Umbilical cord (tissue), 2 donors: ENCODE results near the gene TUBA4A. TPM values are rescaled to one million over a fixed set of nuclear protein-coding genes. Genes with fewer than 3 reads are reported as not detected.
A peak's percentile ranks its signal among the peaks of the same experiment; 100 is the strongest.

ENCODE experiments used
- DNase-seq: peaks from one replicate; pipeline ENCODE4 v3.0.0-alpha.2; 2015; ENCODE audit warnings: low spot score
- total RNA-seq: library from RNA; depleted of rRNA; stranded (reverse); fragments of >200 nt; gene quantifications from one replicate; pipeline ENCODE4 v1.2.3, GENCODE V29; 2014; ENCODE audit warnings: low replicate concordance; ENCODE audit not compliant: insufficient read depth

The TUBA4A gene
- total RNA-seq, 1 donor from 2014 or later, result 21.7 TPM

- no peak for DNase-seq
Measured at GRCh38 chr2:219286436-219287115, 32.9 kb upstream of the TUBA4A start.

- peak; percentile 59 for DNase-seq
Measured at GRCh38 chr2:219285894-219286425, 32.2 kb upstream of the TUBA4A start.

GRCh38 chr2:219285373-219285735 is 31.6 kb upstream of the TUBA4A start:
- DNase-seq, result no peak

GRCh38 chr2:219284501-219285372 is 31.0 kb upstream of the TUBA4A start:
- no peak for DNase-seq

- no peak for DNase-seq
Measured at GRCh38 chr2:219282943-219283581, 29.3 kb upstream of the TUBA4A start.

- DNase-seq, result no peak
Measured at GRCh38 chr2:219282375-219282774, 28.7 kb upstream of the TUBA4A start.

GRCh38 chr2:219281588-219281987 is 27.9 kb upstream of the TUBA4A start:
- DNase-seq, result no peak

- no peak for DNase-seq
Measured at GRCh38 chr2:219280651-219281050, 26.9 kb upstream of the TUBA4A start.

GRCh38 chr2:219279916-219280516 is 26.3 kb upstream of the TUBA4A start:
- no peak for DNase-seq

- peak; percentile 99 for DNase-seq
Measured at GRCh38 chr2:219279151-219279915, 25.6 kb upstream of the TUBA4A start, which contains the start of gene DNAJB2. DNAJB2 (plus strand) TSS chr2:219279366; CDS start chr2:219279834, 468 bp downstream.

- DNase-seq, result no peak
Measured at GRCh38 chr2:219278655-219279150, 25.0 kb upstream of the TUBA4A start.

GRCh38 chr2:219277703-219278654 is 24.3 kb upstream of the TUBA4A start:
- DNase-seq, result peak; percentile 84

GRCh38 chr2:219274361-219274921 is 20.7 kb upstream of the TUBA4A start:
- DNase-seq, result peak; percentile 77

- DNase-seq, result no peak
Measured at GRCh38 chr2:219273937-219274336, 20.2 kb upstream of the TUBA4A start.

GRCh38 chr2:219272995-219273394 is 19.3 kb upstream of the TUBA4A start:
- no peak for DNase-seq

GRCh38 chr2:219272356-219272755 is 18.6 kb upstream of the TUBA4A start:
- no peak for DNase-seq

- no peak for DNase-seq
Measured at GRCh38 chr2:219271021-219271420, 17.3 kb upstream of the TUBA4A start.

GRCh38 chr2:219270055-219270372 is 16.3 kb upstream of the TUBA4A start:
- no peak for DNase-seq

- no peak for DNase-seq
Measured at GRCh38 chr2:219269362-219270054, 15.8 kb upstream of the TUBA4A start.
